Vagina (tissue), 2 donors: Measurements from ENCODE around the gene GSG1. TPM values are rescaled to one million over a fixed set of nuclear protein-coding genes. Genes with fewer than 3 reads are reported as not detected.

Experiments
- DNase-seq, 2 donors: peaks; one replicate each; pipeline ENCODE4 v3.0.0-alpha.2; 2017; ENCODE audit errors: extremely low spot score in 2 of 2
- H3K27ac ChIP-seq: fragments of 200-600 bp; sonication (generic); one replicate; pipeline ENCODE4 v1.5.1; 2019
- H3K27me3 ChIP-seq: fragments of 200-600 bp; sonication (generic); one replicate; pipeline ENCODE4 v1.5.1; 2019
- H3K36me3 ChIP-seq, 2 donors: fragments of 200-600 bp; sonication (generic); one replicate each; pipeline ENCODE4 v1.5.1; 2017 to 2019
- H3K4me1 ChIP-seq: fragments of 200-600 bp; sonication (generic); one replicate; pipeline ENCODE4 v1.5.1; 2019
- H3K4me3 ChIP-seq, 2 donors: fragments of 200-600 bp; sonication (generic); 1 replicate in 1 of 2; 2 replicates in 1 of 2; pipeline ENCODE4 v1.5.1; 2016 to 2019
- H3K9me3 ChIP-seq: fragments of 200-600 bp; sonication (generic); one replicate; pipeline ENCODE4 v1.5.1; 2019
- CTCF ChIP-seq, 3 experiments: fragments of 450-650 bp in 2 of 3; fragments of 200-600 bp in 1 of 3; sonication (generic) in 1 of 3; IDR thresholded peaks; one replicate each; pipeline ENCODE4 v1.5.1; 2017 to 2019; ENCODE audit warnings: antibody characterized with exemption in 3 of 3, mild to moderate bottlenecking in 2 of 3, moderate library complexity in 2 of 3
- POLR2A ChIP-seq, 2 donors: fragments of 450-650 bp; IDR thresholded peaks; one replicate each; pipeline ENCODE4 v1.6.1; 2017; ENCODE audit warnings: antibody characterized with exemption in 2 of 2, mild to moderate bottlenecking in 2 of 2, moderate library complexity in 2 of 2
- POLR2AphosphoS5 ChIP-seq, 2 donors: sonication (generic); formaldehyde crosslinking; IDR thresholded peaks; one replicate each; pipeline ENCODE4 v1.9.0; 2017; ENCODE audit warnings: antibody characterized with exemption in 2 of 2, mild to moderate bottlenecking in 2 of 2, low read depth in 1 of 2; ENCODE audit not compliant: insufficient read depth in 1 of 2
- intact Hi-C: fragments of 100-400 bp; cut with DNase I; formaldehyde crosslinking; loops from one replicate; pipeline ENCODE4 v1.15.1; 2023
- total RNA-seq: library from RNA; depleted of rRNA; stranded (reverse); fragments of >200 nt; gene quantifications from one replicate; pipeline ENCODE4 v1.2.3, GENCODE V29; 2016

The GSG1 gene
- total RNA-seq, 1 donor from 2014 or later = not detected

- intact Hi-C loops = no loop called here
- H3K4me3 ChIP-seq = no peak overlapping the region
- H3K27me3 ChIP-seq = no peaks in the 10 kb centered on the region
Measured at GRCh38 chr12:13121568-13121967, 18.1 kb upstream of the GSG1 start.

GRCh38 chr12:13120413-13120812 lies 16.9 kb upstream of the GSG1 start:
- TF ChIP-seq CTCF (IDR thresholded peaks at IDR 0.05) (no peak), POLR2AphosphoS5 (IDR thresholded peaks at IDR 0.05; ENCODE audit: insufficient read depth in 1 of 2, low read depth in 1 of 2) (no peak), POLR2A (IDR thresholded peaks at IDR 0.05) (no peak)
- H3K9me3 ChIP-seq = no peaks in the 10 kb centered on the region
- peaks cover 9% of the 10 kb centered on the region for H3K4me1 ChIP-seq
- no peak for DNase-seq
- no peaks in the 10 kb centered on the region for H3K27me3 ChIP-seq
- intact Hi-C loops = no loop called here
- no peaks in the 10 kb centered on the region for H3K36me3 ChIP-seq
- no peak overlapping the region for H3K4me3 ChIP-seq
- no peak overlapping the region for H3K27ac ChIP-seq

More at GRCh38 chr12:13121568-13121967, 18.1 kb upstream of the GSG1 start:
- Histone ChIP-seq H3K36me3 (no peaks in the 10 kb centered on the region), H3K9me3 (no peaks in the 10 kb centered on the region), H3K27ac (no peak overlapping the region), H3K4me1 (peaks cover 9% of the 10 kb centered on the region)
- TF ChIP-seq POLR2A (IDR thresholded peaks at IDR 0.05) (no peak), POLR2AphosphoS5 (IDR thresholded peaks at IDR 0.05; ENCODE audit: insufficient read depth in 1 of 2, low read depth in 1 of 2) (no peak), CTCF (IDR thresholded peaks at IDR 0.05) (no peak)
- no peak for DNase-seq

GRCh38 chr12:13119826-13120225 lies 16.4 kb upstream of the GSG1 start:
- no peaks in the 10 kb centered on the region for H3K27me3 ChIP-seq
- H3K4me3 ChIP-seq = no peak overlapping the region
- intact Hi-C loops = no loop called here
- H3K9me3 ChIP-seq = no peaks in the 10 kb centered on the region
- no peak overlapping the region for H3K27ac ChIP-seq
- no peaks in the 10 kb centered on the region for H3K36me3 ChIP-seq
- H3K4me1 ChIP-seq = peaks cover 9% of the 10 kb centered on the region
- TF ChIP-seq CTCF (IDR thresholded peaks at IDR 0.05) = no peak
- TF ChIP-seq POLR2AphosphoS5 (IDR thresholded peaks at IDR 0.05; ENCODE audit: insufficient read depth in 1 of 2, low read depth in 1 of 2) = no peak
- no peak for TF ChIP-seq POLR2A (IDR thresholded peaks at IDR 0.05)
- DNase-seq = no peak

GRCh38 chr12:13117029-13117428 lies 13.6 kb upstream of the GSG1 start:
- no peak for DNase-seq
- TF ChIP-seq POLR2A (IDR thresholded peaks at IDR 0.05) (no peak), CTCF (IDR thresholded peaks at IDR 0.05) (no peak), POLR2AphosphoS5 (IDR thresholded peaks at IDR 0.05; ENCODE audit: insufficient read depth in 1 of 2, low read depth in 1 of 2) (no peak)
- no peaks in the 10 kb centered on the region for H3K36me3 ChIP-seq
- H3K4me3 ChIP-seq = no peak overlapping the region
- H3K9me3 ChIP-seq = no peaks in the 10 kb centered on the region
- H3K4me1 ChIP-seq = peaks cover 9% of the 10 kb centered on the region
- H3K27me3 ChIP-seq = no peaks in the 10 kb centered on the region
- intact Hi-C loops = no loop called here
- no peak overlapping the region for H3K27ac ChIP-seq

GRCh38 chr12:13116259-13116658 lies 12.8 kb upstream of the GSG1 start:
- H3K27ac ChIP-seq = no peak overlapping the region

More at GRCh38 chr12:13116259-13116658, 12.8 kb upstream of the GSG1 start:
- H3K9me3 ChIP-seq = no peaks in the 10 kb centered on the region
- no peaks in the 10 kb centered on the region for H3K27me3 ChIP-seq
- no peak overlapping the region for H3K4me3 ChIP-seq
- intact Hi-C loops = no loop called here
- no peak for DNase-seq
- peaks cover 9% of the 10 kb centered on the region for H3K4me1 ChIP-seq
- TF ChIP-seq CTCF (IDR thresholded peaks at IDR 0.05) = no peak
- TF ChIP-seq POLR2A (IDR thresholded peaks at IDR 0.05) = no peak
- no peak for TF ChIP-seq POLR2AphosphoS5 (IDR thresholded peaks at IDR 0.05; ENCODE audit: insufficient read depth in 1 of 2, low read depth in 1 of 2)
- no peaks in the 10 kb centered on the region for H3K36me3 ChIP-seq
